Endometrium (tissue), 2 donors: ENCODE results near the gene L3MBTL4.

ENCODE experiments used
- FAIRE-seq: peaks from 2 replicates; lab custom pipeline; 2012; peaks lifted over from hg19 to GRCh38; lab: Jason Lieb, UNC
- donor health status: control.
- donor health status: control.

L3MBTL4 gene

GRCh38 chr18:6031002-6031401 is 383.7 kb downstream of the L3MBTL4 start:
- no peak for FAIRE-seq

DNA sequence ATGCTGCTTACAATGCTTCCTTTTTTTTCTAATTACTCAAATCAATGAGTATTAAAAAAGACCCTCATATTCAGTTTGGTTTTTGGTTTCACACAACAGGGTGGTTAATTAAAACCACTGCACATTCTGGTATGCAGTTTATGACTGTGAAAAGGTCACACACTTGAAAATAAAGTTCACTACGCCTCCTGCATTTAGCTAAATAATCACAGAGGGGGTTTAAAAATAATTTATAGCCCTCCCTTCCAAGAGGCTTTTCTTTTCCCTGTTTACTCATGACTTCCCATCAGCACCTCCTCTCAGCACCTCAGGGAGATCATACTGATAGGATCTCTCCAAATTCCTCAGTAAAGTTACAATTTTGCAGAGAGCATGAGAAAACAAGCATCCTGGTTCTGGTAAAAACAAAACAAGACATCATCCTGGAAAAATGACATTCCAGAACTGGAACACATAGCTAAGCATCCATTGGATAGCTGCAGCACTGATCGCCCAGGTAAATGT is 389.9 kb downstream of the L3MBTL4 start:
- FAIRE-seq = peak; percentile 74

DNA sequence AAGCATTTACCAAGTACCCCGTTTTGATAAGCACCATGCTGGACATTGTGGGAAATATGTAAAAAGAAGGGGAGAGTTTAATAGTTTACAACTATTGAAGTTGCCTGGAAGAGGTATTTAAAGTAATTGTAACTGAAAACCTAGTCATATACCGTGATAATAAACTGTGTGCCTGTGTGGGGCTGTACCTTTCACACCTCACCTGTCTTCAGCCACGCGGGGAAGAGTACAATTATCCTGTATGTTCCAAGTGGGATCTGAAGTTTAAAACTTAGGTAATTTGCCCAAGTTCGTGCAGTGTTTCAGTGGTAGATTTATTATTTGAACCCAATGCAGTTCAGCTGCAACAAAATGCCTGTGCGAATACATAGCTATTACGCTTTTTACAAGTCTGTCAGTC is 391.2 kb downstream of the L3MBTL4 start:
- no peak for FAIRE-seq

GRCh38 chr18:6022845-6023244 is 391.9 kb downstream of the L3MBTL4 start:
- FAIRE-seq = no peak

- no peak for FAIRE-seq
Observed at GRCh38 chr18:6022074-6022444, 392.7 kb downstream of the L3MBTL4 start.

DNA sequence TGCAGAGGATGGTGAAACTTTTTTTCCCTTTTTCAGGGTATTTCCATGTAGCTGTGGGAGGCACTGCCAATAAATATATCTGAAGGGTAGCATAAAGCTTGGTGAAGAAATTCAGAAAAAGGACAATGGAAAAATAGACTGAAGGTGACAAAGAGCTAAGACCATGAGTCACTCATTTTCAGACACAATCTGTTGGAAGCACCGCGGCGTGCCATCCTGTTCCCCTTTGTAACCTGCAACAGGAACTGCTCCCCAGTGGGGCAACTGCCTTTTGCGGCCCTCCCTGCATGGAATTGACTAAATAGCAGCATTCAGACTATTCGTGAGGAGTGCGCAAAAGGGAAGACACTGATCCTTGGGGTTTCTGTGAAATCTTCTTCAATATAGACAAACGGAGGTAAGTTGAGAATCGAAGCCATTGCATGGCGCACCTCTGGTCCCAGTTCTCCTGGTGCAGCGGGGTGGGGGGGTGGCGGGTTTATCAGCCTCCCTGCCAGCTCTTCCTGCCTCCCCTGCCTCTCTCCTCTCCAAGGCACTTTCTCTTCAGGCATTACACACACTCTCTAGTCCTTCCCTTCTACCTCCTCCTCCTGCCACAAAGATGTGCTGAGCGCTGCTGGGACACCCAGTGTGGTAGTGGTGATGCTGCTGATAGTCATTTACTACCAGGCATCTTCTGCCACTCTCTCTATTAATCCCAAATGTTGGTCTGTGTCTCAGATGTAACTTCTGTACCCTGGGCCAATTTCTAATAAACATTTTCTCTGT is 393.2 kb downstream of the L3MBTL4 start:
- FAIRE-seq = no peak

DNA sequence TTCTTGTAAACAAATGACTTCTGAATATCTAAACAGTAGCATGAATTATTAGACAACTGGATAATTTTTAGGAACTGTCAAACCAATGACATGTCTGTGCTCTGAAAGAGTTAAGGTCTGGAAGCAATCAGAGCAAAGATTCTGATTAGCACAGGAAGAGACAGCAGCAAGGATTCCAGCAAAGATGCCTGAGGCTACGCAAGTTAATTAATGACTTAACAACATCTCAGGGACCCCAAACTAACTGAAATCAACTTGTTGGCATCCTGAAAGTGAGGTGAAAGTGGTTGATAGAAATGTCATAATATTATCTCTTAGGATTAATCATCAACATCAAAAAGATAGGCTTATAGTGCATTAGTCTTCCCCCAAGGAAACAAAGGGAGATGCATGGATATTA is 396.0 kb downstream of the L3MBTL4 start:
- no peak for FAIRE-seq

DNA sequence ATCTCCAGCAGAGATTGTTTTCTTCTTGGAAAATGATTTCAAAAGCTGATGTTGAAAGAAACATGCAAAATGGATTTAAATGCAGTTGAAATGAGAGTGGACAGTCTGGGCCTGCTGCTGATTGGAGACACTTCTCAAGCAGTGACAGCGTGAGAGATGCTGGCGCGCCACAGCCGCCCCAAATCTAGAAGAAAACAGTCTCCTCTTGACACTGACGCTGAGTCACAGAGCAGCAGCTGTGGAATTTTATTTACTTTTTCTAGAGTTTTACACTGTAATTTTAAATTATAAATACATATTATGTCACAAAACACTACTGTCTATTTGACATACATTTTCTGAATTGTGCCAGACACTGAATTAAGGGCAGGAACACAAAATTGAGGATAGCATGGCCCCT is 397.5 kb downstream of the L3MBTL4 start:
- no peak for FAIRE-seq

GRCh38 chr18:6015364-6015763 is 399.3 kb downstream of the L3MBTL4 start:
- no peak for FAIRE-seq

DNA sequence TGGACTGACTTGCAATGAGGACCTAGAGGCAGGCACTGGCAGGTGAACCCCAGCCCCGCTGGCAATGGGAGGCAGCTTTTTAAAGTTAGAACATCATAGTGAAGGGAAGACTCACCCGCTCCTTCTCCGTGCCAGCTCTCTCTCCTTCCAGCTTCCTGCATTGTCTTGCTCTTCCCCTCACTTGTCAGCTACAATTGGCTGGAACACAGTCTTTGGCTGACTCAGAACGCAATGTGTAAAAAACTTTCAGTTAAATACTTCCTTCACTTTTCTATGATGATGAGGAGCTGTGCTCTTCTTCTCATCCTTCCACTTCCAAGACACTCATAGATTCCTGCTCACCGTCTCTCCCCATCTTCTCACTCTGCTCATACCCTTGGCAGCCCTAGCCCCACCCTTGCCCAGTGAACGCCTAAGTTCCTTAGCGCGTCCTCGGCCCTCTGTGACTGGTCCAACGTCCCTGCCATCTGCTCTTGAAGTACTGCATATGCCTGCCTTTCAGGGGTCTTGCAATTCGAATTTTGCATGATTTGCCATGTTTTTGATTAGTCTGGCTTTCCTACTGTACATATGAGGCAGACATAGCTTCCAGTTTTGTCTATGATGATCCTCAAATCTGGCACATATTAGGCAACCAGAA is 401.4 kb downstream of the L3MBTL4 start:
- no peak for FAIRE-seq

DNA sequence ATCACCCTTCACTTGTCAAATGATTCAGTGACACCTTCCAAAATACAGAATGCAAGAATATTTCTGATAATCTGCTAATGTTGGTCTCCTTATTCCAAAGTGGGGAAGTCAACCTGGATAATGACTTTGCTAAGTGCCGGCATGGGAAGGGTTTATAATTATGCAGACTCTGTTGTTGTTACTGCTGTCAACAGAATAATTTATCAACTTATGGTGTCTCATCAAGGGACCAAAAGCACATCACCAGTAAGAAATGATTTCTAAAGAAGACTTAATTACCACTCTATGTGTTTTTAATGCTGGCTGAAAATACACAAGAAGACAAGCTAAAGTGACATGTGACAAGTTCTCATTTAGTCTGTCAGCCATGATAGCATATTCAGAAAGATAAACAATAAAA is 403.8 kb downstream of the L3MBTL4 start:
- FAIRE-seq = no peak

- FAIRE-seq = no peak
Observed at GRCh38 chr18:6010284-6010683, 404.4 kb downstream of the L3MBTL4 start.

DNA sequence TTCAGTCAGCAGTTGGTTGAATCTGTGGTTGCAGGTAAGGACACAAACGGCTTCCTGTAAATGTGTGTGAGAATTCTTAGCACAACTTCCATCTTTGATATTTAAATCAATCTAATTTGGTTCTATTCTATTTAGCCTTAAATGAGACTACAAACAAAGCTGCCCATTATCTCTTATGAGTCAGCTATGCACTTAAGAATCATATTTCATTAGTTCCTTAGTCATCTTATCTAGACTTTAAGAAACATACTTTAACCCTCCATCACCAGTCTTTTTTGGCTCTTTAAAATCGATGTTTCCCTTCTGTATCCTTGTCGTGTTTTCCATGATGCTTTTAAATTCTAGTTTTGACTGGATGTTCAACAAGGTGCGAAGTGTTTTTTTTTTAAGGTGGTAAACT is 405.0 kb downstream of the L3MBTL4 start:
- no peak for FAIRE-seq

DNA sequence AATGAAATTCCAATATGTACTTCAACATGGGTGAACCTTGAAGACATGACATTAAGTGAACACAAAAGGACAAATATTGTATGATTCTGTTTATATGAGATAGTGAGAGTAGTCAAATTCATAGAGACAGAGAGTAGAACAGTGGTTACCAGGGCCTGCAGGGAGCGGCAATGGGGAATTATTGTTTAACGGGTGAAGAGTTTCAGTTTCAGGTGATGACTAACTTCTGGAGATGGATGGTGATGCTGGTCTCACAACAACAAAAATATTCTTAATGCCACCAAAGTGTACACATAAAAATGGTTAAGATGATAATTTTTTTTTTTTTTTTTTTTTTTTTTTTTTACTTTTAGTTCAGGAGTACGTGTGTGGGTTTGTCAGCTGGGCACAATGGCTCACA is 410.0 kb downstream of the L3MBTL4 start:
- FAIRE-seq = no peak

DNA sequence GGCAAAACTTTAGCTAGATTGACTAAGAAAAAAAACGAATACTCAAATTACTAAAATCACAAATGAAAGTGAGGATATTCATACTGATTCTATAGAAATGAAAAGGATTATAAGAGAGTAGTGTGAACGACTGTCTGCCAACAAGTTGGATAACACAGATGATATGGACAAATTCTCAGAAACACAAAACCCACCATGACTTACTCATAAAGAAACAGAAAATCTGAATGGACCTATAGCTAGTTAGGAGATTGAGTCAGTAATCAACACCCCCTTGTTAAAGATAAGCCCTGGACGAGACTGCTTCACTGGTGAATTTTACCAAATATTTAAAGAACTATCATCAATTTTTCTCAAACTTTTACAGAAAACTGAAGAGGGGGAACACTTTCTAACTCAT is 410.6 kb downstream of the L3MBTL4 start:
- FAIRE-seq = no peak

GRCh38 chr18:6001867-6002266 is 412.8 kb downstream of the L3MBTL4 start:
- FAIRE-seq = no peak

- FAIRE-seq = no peak
Observed at GRCh38 chr18:5998907-5999306, 415.8 kb downstream of the L3MBTL4 start.

DNA sequence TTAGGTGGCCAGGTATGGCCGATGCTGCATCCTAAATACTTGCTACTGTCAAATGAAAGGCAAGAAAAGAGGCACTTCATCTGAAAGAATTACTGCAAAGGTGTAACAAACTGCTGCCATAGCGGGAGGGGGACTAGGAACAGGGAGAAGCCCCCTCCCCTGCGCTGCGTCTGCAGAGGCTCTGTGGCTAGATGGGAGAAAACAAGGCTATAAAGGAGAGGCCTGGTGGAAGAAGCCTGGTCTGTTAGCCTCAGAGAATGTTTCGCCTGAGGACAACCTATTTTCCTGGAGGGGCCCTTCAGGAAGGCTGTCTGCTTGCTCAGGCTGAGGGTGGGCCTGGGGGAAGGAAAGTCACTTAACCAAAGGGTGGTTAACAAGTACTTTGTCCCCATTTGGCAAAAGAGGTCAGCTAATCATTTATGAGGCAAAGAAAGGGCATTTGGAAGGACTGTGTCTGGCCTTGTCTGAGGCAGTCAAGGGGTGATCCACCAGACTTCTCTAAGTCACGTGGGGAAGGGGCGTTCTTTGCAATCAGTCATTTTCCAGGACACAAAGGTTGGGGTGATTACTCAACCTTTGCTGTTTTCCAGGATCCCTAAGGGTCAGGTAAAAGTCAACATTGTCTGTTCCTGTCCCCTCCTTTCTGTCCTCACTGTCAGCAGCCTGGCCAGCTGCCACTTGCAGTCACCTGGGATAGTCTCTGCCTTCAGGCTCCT is 416.4 kb downstream of the L3MBTL4 start:
- FAIRE-seq = no peak

DNA sequence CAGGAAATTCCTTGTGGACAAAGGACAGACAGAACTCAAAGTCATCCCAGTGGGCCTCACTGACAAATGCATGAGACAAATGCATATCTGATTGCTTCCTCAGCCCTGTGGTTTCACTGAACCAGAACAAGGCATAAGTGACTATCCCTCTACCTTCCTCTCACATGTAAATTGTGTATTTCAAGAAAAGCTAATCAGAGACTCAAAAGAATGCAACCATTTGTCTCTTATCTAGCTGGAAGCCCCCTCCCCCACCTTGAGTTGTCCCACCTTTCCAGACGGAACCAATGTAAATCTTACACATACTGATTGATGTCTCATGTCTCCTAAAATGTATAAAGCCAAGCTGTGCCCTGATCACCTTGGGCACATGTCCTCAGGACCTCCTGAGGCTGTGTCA is 417.4 kb downstream of the L3MBTL4 start:
- FAIRE-seq = no peak

DNA sequence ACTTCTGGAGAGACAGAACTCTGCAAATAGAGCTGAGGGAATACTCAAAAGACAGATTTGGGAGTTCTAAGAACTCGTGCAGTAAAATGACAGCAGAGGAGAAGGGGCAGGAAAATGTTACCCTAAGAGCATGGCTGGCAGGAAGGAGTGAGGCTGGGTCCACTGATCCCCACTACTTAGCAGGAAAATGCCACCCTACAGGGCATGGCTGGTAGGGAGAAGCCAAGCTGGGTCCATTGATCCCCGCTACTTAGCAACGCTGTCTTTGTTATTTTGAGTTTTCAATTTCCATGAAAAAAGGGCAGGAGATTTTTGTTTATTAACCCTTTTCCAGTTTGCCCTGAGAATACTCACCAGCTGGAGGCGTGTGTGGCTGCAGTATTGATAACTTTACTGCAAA is 419.1 kb downstream of the L3MBTL4 start:
- FAIRE-seq = no peak

GRCh38 chr18:5993938-5994337 is 420.8 kb downstream of the L3MBTL4 start:
- no peak for FAIRE-seq

GRCh38 chr18:5992381-5992780 is 422.3 kb downstream of the L3MBTL4 start:
- FAIRE-seq = no peak

GRCh38 chr18:5987249-5987648 is 427.5 kb downstream of the L3MBTL4 start:
- no peak for FAIRE-seq
